ENCODE measurements around the gene EFNA2. TPM values are rescaled to one million over a fixed set of nuclear protein-coding genes. Genes with fewer than 3 reads are reported as not detected.

EFNA2 gene
- total and polyA plus RNA-seq, 2 of the 8 experiments (the other 6 are each of a cell fraction or from before 2014, with no cell fraction given) = 4.0 to 7.0 TPM

- TF ChIP-seq CBX5 (IDR thresholded peaks at IDR 0.05; ENCODE audit: low read depth, low read length) (no peak), CREB1 (IDR thresholded peaks at IDR 0.05) (no peak), SIRT6 (IDR thresholded peaks at IDR 0.05; ENCODE audit: low read length) (no peak), KDM4A (IDR thresholded peaks at IDR 0.05; ENCODE audit: low read depth, low read length, severe bottlenecking) (no peak), GTF2F1 (IDR thresholded peaks at IDR 0.05; ENCODE audit: borderline replicate concordance, low read depth, low read length) (no peak), RBBP5 (IDR thresholded peaks at IDR 0.05; ENCODE audit: borderline replicate concordance, low read depth, low read length) (no peak), EP300 (IDR thresholded peaks at IDR 0.05; ENCODE audit: borderline replicate concordance in 1 of 2, low read depth in 2 of 2, low read length in 2 of 2) (no peak)
Observed at GRCh38 chr19:1299801-1300200, 14.1 kb downstream of the EFNA2 start (continued).
